KG1 (cell line): ENCODE measurements around the gene MLPH.

Experiments used
- DNase-seq: peaks from one replicate; lab custom pipeline; 2025; lab: John Stamatoyannopoulos, UW

Gene MLPH

DNA sequence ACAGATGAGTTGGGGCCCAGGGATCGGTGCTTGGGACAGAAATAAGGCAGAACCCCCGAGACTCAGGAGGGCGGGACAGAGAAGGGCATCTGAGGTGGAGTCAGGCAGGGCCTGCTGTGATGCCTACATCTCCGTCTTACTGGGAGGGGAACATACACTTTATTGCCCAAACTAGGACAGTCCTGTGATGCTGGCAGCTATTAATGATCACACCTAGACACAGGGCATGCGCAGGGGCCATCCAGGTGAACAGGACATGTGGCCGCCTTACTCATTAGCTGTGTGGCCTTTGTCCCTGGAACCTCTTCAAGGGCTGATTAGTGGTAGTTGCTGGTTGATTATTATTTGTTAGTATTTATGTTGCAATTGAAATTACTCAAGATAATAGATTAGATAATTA, 33.2 kb downstream of the MLPH start:
- no peak for DNase-seq

DNA sequence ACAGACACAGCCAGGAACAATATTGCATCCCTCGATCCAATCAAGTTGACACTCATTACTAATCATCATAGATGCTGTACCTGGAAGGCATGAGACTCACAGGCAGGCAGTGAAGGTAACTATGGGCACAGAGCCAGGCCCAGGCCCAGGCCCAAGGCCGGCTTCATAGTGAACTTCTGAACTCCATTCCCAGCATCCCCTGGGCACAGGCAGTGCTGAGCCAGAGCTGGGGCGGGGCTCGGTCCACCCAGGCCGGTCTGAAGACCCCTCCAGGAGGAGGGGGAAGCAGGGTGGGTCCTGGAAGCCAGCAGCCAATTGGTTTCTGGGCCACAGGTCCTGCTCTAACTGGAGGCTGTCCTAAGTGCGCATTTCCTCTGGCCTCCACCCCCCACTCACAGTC, 37.6 kb downstream of the MLPH start:
- DNase-seq, result no peak

DNA sequence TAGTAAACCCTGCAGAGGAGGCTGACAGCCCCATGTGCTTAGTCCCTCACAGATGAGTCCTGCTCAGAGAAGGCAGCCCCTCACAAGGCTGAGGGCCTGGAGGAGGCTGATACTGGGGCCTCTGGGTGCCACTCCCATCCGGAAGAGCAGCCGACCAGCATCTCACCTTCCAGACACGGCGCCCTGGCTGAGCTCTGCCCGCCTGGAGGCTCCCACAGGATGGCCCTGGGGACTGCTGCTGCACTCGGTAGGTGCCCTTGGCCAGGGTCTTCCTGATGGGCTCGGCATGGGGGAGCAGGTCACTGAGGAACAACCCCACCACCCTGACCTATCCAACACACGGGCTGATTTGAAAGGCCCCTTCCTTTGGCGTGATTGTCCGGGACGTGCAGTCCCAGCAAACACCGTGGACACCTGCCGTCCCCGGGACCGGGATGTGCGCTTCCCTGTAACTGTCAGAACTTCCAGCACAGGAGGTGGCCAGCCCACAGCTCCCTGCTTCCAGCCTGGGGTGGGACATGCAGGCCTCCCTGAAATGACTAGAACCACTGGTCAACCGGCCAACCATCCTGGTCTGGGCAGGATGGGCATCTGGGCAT, 38.6 kb downstream of the MLPH start:
- no peak for DNase-seq

DNA sequence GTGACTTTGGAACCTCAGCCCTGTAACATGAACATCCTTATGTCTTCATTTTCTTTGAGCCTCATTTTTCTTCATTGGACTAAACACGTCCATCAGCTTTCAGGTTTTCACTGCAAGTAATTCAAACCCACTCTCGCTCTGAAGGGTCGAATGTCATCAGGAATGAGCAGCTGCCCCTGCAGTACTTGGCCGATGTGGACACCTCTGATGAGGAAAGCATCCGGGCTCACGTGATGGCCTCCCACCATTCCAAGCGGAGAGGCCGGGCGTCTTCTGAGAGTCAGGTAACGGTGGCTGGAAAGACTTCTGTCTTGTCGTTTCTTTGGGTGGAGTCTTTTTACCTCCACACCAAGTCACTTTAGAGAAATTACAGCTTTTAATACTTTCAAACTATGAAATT, 40.2 kb downstream of the MLPH start:
- DNase-seq, result no peak

DNA sequence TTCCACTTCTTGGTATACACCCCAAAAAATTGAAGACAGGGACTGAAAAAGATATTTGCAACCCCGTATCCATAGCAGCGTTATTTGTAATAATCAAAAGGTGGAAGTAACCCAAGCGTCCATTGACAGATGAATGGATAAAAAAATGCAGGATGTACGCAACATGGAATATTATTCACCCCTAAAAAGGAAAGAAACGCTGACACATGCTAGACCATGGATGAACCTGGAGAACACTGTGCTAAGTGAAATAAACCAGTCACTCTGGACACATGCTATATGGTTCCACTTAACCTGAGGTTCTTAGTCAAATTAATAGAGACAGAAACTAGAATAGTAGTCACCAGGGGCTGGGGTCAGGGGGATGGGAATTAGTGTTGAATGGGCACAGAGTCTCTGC, 40.7 kb downstream of the MLPH start:
- DNase-seq, result no peak

DNA sequence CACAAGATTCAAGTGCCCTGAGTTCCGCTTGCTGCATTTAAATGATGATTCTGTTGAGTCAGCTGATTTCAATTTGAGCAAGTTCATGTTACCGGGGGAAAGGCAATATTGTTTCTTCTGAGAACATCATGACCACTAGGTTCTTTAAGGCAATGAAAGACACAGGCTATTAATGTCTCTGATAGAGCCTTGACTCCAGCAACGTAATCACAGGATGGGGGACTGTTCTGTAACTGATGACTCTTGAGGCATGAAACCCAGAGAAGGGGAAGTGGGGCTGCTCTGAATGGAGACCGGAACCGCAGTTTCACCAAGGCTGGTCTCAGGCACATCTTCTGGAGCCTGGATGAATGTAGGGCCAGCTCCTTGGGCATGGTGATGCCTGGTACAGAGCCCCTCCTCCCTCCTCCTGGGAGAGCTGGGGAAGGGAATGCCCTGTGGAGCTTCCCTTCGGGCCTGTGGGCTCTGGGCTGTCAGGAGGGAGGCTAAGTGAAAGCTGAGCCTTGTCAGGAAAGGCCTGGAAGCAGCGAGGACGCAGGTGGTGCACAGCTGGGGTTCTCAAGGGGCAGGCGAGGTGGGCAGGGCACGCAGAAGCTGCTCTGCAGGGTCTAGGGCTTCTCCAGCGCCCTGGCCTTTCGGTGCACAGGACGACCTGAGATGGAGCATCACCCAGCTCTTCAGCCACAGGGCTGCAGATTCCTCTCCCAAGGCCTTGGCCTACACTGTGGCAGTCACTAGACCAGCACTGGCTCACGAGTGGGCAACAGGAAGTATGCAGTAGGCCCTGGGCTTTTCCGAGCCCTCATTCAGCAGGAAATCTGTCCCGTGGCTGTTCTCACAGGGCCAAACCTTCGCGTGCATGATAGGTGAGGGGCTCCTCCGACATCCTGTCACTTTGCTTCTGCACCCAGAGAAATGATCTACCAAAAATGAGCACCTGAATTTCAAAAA, 42.7 kb downstream of the MLPH start:
- DNase-seq, result no peak

DNA sequence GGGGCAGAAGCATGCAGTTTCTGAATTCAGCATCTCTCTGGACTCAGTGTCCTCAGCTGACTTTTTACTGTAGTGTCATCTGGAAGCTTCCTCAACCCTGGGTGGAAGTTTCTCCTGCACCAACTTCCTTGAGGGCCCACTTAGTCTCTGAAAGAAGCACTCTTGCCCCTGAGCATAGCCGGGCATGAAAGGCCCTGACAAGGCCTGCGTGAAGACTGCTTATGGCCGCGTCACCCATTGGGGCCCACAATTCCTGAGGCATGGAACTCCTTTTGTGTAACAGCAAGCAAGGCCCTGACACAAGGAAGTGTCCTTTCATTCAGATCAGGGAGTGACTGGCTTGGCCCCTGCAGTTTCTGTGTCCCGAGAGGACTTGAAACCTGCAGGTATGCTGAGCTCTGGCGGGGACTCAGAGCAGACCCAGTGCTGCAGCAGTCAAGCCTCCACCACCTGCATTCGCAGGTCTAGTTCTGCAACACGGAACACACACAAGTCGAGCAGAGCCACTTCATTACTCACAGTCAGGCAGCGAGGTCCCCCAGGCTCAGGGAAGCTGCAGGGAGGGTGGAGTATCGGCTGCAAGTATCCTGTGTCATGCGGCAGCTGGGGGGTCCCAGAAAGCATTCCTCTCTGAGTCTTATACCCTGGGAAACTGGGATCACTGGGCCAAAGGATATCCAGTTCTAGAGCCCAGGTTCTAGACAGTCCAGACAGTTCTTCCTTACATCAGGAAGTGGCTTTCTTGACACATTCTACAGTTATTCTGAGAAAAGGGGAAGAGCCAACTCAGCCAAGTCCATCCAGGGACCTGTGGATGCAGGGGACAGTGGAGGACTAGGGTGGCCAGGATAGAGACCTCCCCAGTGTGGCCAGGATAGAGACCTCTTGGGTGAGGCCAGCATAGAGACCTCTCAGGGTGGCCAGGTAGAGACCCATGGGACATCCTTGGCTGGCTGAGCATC, 43.7 kb downstream of the MLPH start:
- no peak for DNase-seq

DNA sequence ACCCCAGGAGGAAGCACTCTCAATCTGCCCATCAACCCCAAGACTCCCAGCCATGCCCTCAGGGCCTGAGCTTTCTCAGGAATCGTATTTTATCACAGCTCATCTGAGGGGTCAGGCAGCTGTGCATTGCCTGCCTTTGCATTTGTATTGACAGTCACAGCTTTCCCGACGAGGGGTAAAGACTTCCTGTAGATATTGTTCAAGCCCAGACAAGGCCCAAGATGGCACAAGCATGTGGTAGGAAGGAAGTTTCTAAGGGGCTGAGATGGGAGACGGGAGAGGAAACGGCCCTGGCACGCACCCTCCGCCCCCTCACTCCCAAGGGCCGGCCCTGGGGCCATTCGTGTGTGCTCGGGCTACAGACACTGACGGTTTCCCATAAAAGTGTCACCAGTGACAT, 45.1 kb downstream of the MLPH start:
- no peak for DNase-seq

DNA sequence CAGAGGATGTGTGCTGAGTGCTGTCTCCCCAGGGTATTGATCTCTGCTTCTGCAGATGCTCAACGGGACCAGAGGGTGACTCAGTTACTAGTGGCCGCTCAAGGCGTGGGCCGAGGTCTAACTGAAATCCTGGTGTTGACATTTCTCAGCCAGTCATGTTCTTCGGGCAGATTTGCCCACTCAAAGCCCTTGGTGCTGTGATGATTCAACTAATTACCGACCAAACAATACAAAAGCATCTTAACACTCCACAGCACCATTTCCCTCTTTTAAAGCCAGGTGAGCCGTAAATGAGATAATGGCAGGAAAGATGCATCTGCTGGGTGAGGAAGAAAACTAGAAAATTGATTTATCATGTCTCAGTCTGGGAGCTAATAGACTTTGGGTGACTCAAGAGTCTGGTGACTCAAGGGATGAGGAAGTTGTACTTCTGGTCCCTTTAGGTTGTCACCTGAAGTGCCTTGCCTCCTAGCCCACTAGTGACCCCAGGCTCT, 46.7 kb downstream of the MLPH start:
- no peak for DNase-seq

DNA sequence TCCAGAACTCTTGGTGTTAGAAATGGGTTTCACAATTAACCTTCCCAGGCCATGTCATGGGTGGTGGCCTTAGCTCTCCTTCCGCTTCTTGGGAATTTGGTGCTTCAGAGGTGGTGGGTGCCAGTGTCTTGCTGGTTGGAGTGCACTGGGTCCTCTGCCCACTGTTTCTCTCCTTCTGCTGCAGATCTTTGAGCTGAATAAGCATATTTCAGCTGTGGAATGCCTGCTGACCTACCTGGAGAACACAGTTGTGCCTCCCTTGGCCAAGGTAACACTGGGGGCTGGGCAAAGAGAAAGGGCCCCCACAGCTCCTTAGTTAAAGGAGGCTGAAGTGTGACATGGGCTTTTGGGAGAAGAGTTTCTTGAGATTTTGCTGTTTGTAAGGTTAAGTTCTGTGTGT, 47.3 kb downstream of the MLPH start:
- DNase-seq, result no peak

DNA sequence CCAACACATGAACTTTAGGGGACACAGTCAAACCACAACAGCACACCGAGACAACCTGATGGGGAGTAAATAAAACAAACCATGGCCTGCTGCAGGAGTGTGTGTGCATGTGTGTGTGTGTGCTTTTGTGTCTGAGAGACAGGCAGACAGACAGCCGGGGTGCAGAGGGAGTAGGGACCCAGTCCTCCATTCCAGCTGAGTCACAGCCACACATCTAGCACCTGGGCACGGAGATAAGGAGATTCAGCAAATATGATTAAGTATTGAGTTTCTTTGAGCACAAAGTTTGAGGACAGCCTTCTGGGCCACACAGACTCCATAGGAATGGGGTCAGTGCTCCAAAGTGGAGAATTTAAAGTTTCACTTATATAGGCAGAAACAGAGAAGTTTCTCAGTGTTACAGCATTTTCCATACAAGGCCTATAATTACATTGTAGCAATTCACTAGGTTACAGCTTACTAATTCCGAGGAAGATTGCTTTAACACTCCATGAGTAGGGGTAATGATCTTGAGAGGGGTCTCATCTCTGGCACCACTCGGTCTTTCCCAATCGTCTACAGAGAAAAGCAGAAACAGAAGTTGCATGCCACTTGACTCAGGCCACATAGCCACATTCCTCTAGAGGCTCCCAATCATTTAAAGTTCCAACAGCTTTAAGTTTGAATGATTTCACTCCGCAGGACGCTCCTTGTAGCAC, 48.5 kb downstream of the MLPH start:
- no peak for DNase-seq

DNA sequence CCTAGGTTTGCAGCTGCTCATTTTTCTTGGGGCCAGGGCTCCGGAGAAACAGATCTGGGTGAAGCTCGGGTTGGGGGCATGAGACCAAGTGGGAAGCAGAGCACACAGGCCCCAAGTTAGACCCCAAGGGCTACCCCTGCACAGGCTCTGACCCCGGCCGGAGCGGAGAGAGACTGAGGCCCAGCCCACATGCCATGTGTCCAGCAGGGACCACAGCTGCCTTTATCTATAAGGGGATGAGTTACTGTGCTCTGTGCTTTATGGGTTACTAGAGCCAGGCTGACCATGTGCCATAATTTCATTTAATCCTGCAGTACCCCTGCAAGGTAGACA, 49.0 kb downstream of the MLPH start:
- DNase-seq, result no peak

DNA sequence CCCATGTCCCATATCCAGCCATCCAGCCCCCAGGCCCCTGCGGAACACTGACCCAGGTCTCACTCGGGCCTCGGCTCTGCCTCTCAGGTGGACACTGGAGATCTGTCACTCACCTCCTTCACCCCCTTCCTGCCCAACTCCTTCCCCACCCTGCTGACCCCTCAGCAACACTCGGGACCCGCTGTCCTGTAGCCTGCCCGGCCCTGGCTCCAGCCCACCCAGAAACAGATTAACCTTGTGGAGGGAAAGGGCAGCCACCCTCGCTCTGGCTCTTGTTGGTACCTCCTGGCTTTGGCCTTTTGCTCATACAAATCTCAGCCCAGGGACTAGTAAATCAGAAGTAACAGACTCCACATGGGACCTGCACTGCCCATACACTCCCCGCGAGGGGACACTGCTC, 49.6 kb downstream of the MLPH start:
- DNase-seq, result no peak

DNA sequence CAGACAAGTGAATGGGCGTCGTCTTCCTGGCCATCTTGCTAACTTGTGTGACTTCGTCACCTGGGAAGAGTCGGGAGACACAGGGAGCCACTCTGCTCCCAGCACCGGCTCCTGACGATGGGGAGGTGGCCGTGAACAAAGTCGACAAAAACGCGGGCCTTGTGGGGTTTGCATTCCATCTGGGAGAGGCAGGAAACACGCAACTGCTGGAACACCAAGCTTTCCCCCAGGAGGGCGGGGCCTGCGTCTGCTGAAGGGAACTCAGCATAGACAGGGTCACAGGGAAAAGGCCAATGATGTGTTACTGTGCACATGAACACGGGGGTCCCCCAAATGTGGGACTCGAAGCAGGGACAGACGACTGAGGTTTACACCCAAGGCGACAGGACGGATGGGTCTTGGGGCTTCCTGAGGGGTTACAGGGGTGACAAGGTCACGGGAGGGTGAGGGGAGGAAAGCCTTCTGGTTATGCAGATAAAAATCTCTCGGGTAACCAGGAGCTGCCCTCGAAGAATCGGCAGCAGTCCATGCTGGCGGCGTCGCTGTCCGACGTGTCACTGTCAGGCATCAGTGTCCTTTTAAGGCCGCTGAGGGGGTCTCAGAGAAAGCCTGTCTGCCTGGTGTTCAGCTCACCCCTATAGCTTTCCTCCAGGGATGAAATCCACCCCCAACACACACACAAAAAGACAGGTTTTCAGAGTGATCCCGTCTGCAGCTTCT, 51.1 kb downstream of the MLPH start:
- DNase-seq, result no peak

DNA sequence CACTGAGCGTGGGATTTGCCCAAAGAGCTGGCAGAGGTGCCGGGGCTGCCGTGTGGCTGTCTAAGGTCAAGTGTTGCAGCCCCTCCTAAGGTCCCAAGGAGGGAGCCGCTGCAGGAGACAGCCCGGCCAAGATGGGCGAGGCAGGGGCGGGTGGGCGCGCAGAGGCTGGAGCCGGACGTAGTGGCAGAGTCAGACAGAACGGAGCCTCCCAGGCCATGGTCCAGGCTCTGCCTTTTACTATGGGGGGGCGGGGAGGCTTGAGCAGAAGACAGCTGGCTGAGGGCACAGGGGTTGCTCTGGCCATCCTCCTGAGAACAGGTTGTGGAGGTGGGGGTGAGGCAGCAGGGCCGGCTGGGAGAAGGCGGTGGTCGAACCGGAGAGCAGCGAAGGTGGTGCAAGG, 51.9 kb downstream of the MLPH start:
- no peak for DNase-seq

DNA sequence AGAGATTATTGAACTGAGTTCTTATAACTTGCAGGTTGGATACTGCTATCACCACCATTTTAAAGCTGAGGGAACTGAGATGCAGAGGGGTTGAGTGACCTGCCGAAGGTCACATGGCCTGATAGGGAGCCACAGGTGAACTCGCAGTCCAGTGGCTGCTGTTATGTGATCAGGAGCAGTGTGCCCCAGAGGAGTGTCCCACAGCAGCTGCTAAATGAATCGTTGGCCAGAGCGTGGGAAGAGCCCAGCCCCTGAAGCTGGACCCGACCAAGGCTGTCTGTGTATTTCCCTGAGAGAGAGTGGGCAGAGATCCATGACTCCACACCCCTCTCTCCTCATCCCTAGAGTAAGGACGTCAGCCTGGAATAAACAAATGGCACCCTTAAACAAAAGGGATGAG, 52.6 kb downstream of the MLPH start:
- DNase-seq, result no peak

DNA sequence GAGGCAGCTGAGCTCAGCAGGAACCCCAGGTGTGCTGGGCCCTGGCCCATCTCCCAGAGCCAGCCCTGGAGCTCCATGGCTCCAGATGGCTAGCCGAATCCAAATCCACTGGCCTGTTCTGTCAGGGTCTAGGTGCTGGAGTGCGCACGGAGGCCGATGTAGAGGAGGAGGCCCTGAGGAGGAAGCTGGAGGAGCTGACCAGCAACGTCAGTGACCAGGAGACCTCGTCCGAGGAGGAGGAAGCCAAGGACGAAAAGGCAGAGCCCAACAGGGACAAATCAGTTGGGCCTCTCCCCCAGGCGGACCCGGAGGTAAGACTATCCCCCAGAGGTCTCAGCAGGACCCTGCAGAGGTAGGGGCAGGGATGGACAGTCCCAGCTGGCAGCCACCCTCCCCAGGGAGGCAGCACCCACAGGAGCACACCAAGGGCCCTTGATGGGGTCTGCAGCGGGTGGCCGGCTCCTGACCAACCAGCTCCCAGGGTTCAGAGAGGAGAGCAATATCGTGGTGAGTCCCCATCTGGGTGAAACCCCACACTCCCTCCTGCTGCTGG, 53.2 kb downstream of the MLPH start:
- no peak for DNase-seq

DNA sequence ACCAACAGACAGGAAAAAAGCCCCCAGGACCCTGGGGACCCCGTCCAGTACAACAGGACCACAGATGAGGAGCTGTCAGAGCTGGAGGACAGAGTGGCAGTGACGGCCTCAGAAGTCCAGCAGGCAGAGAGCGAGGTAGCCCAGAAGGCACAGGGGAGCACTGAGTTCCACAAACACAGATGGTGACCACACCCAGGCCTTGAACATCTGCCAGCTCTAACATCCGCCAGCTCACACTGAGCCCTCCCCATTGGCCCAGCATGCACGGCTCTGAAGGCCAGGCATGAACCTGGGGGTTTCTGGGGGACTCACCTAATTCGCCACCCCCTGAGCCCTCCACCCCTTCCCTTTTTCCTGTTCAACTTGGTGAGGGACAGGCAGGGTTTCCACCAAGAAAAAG, 53.8 kb downstream of the MLPH start:
- no peak for DNase-seq

DNA sequence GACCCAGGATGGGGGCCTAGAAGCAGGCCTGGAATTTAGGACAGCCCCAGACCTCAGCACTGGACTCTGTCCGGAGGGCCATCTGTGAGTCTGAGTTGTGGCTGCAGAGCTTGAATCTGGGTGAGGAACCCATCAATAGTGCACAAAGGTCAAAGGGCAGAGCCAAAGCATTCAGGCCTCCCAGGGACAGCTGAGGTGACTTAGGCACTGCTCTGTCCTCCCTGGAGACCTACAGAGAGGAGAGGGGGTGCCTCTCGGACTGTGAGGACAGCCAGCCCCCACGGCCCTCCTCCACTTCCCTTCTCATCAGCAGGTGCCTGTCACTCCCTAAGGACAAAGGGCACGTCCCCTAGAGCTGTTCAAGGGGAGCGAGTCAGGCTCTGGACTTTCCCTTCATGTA, 54.2 kb downstream of the MLPH start:
- DNase-seq, result no peak

DNA sequence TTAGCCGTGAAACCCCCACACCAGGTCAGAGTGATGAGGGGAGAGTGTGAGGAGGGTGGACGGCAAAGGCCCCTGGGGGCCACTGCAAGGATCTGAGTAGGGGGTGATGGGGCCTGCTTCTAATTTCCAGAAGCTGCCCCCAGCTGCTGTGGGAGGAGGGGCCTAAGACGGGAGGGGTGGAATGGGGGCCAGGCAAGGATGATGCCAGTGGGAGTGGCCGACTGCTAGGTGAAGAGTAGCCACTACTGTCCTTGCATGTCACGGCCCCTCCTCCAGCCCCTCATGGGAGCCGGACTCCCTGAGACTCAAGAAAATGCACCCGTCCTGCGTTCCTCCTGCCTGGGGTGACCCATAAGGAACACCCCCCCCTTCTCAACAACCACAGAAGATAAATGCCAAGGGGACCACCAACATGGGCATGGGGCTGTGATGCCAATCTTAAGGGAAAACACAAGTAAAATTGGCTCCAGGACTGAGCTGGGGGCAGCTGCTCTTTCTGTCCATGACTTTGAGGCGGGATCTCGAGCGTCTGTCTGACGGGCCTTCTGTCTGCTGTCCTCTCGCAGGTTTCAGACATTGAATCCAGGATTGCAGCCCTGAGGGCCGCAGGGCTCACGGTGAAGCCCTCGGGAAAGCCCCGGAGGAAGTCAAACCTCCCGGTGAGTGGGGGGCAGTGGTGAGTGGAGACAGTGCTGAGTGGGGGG, 55.1 kb downstream of the MLPH start:
- no peak for DNase-seq
